HG02678 (cell line): ENCODE data around the gene FKBP2.

ENCODE experiments used
- ATAC-seq: cut with Tn5 transposase; IDR thresholded peaks from one replicate; pipeline ENCODE4 v1.9.1; 2021; ENCODE audit warnings: mild to moderate bottlenecking, moderate library complexity; ENCODE audit not compliant: unreplicated experiment

FKBP2 gene

DNA sequence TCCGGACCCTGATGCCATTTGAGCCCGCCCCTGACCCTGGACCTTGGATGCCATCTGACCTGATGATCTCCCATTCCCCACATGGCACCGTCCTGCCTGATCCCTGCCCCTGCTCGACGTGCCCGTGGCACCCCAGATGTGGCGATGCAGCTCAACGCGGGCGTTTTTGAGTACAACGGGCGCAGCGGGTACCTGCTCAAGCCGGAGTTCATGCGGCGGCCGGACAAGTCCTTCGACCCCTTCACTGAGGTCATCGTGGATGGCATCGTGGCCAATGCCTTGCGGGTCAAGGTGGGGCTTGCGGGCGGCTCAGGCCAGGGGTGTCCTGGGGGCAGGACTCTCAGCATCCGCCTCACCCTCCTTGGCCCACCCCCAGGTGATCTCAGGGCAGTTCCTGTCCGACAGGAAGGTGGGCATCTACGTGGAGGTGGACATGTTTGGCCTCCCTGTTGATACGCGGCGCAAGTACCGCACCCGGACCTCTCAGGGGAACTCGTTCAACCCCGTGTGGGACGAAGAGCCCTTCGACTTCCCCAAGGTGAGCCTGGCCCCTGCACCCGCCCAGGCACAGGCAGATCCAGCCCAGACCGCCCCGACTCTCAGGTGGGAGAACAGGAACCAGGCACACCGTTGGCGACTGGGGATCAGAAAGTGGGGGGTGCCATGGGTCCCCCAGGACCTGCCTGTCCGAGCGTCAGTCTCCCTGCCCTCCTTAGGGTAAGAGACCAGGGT, 21.5 kb downstream of the FKBP2 start:
- ATAC-seq = no peak

DNA sequence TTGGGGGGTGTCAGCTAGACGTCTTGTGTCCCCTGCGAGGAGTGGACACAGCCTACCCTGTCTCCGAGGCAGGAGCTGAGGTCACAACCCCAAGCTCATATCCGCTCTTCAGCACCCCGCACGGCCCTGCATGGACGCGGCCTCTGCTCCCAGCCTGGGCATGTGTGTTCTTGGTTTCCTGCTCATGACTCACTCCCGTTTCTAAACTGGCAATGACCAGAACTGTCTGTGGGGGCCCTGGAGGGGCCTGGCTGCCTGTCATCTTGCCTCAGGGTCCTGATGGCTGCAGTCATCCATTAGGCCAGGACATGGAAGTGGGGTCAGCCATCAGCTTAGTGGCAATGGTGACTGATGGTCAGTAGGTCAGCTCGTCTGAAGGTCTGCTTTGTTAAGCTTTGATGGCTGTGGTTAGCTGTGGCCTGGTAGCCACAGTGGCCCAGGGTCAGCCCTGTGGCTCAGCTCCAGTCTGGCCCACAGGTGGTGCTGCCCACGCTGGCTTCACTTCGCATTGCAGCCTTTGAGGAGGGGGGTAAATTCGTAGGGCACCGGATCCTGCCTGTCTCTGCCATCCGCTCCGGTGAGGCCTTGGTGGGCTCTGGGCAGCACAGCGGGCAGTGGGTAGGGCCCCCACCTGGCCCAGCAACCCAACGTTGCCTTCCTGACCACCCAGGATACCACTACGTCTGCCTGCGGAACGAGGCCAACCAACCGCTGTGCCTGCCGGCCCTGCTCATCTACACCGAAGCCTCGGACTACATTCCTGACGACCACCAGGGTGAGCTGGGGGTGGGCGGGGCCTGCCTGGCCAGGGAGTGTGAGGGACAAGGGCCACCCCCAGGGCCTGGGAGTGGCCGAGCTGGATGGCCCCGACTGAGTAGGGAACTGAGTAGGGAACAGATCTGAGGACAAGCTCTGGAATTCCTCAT, 22.4 kb downstream of the FKBP2 start:
- no peak for ATAC-seq

DNA sequence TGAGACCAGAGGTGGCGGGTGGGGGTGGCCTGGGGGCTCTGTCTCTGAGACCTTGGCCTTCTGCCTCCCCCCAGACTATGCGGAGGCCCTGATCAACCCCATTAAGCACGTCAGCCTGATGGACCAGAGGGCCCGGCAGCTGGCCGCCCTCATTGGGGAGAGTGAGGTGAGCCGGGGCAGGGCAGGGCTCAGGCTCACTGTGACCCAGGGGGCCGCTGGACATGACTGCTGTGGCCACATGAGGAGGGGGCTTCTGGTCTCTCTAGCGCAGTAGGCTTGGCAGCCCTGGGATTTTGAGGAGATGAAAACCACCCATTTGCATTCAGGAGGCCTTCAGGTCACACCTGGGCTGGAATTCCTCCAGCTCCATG, 23.0 kb downstream of the FKBP2 start:
- ATAC-seq = no peak

DNA sequence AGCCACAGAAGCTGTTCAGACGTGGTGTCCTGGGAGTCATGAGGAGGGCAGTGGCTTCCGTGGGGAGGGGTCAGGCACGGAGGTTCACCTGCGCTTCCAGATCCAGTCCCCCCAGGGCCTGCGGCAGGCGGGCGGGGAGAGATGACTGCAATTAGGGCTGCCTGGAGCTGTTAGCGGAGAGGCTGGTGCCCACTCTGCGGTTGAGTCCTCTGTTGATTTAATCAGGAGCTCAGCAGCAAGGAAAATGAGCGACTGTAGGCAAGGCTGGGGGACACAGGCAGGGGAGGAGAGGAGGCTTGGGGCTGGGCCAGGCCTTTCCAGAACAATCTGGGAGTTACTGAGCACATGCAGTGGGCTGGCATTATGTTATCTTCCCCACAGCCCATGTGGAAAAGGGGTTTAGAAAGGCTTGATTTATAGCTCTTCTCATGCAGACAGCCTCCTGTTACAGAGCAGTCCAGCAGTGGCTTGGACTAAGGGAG, 23.5 kb downstream of the FKBP2 start:
- ATAC-seq = no peak

DNA sequence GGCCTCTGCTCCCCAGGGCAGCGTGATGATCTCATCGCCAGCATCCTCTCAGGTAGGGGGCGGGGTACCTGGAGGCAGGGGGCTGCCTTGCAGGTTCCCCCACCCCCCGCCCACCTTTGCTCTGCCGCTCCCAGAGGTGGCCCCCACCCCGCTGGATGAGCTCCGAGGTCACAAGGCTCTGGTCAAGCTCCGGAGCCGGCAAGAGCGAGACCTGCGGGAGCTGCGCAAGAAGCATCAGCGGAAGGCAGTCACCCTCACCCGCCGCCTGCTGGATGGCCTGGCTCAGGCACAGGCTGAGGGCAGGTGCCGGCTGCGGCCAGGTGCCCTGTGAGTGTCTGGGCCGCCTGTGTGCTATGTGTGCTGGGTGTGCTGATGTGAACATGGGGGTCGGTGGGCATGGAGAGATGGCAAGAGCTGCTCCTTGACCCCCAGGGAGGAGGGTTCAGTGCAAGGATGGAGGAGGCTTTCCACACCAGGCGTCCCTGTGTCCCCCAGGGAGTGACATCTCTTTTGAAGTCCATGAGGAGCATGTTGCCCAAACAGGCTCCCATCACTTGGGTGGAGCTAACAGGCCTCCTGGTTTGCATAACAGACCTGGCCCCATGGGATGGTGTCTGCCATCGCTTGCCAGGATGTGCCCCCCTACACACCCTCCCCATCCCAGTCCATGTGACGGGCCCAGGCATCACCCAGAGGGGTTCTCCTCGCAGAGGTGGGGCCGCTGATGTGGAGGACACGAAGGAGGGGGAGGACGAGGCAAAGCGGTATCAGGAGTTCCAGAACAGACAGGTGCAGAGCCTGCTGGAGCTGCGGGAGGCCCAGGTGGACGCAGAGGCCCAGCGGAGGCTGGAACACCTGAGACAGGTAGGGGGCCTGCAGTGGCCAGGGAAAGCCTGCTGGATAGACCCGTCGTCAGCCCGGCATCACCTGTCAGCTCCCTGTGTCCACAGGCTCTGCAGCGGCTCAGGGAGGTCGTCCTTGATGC, 24.6 kb downstream of the FKBP2 start:
- no peak for ATAC-seq

DNA sequence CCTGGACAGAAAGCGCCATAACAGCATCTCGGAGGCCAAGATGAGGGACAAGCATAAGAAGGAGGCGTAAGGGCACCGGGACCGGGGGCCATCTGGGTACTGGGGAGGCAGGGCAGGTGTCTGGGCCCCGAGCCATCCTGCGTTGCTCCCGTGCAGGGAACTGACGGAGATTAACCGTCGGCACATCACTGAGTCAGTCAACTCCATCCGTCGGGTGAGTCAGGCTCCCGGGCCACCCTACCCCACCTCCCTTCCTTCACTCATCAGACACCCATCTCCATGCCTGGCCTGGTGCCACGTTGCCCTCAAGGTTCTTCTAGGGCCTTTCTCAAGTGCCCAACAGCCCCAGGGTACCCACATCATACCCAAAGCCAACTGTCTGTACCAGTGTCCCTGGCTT, 25.4 kb downstream of the FKBP2 start:
- no peak for ATAC-seq

DNA sequence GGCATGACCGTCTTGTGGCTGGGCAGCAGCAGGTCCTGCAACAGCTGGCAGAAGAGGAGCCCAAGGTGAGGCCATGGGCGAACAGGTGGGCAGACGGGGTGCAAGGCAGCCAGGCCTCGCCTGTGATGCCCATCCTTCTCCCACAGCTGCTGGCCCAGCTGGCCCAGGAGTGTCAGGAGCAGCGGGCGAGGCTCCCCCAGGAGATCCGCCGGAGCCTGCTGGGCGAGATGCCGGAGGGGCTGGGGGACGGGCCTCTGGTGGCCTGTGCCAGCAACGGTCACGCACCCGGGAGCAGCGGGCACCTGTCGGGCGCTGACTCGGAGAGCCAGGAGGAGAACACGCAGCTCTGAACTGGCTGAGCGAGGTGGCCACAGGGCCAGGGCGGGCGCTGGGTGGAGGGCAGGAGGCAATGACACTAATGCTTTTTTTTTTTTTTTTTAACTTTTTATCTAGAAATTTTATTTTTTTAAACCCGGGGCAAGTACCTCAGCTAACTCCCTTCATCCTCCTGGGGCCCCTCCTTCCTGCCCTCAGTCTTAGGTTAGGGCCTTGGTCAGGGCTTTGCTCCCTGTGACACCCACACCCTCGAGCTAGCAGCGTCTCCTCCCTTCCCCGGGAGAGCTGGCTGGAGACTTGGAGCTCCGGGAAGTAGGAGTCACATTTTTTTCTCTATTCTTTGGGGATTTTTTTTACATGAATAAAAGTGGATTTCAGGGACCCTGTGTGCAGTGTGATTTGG, 26.5 kb downstream of the FKBP2 start:
- no peak for ATAC-seq

DNA sequence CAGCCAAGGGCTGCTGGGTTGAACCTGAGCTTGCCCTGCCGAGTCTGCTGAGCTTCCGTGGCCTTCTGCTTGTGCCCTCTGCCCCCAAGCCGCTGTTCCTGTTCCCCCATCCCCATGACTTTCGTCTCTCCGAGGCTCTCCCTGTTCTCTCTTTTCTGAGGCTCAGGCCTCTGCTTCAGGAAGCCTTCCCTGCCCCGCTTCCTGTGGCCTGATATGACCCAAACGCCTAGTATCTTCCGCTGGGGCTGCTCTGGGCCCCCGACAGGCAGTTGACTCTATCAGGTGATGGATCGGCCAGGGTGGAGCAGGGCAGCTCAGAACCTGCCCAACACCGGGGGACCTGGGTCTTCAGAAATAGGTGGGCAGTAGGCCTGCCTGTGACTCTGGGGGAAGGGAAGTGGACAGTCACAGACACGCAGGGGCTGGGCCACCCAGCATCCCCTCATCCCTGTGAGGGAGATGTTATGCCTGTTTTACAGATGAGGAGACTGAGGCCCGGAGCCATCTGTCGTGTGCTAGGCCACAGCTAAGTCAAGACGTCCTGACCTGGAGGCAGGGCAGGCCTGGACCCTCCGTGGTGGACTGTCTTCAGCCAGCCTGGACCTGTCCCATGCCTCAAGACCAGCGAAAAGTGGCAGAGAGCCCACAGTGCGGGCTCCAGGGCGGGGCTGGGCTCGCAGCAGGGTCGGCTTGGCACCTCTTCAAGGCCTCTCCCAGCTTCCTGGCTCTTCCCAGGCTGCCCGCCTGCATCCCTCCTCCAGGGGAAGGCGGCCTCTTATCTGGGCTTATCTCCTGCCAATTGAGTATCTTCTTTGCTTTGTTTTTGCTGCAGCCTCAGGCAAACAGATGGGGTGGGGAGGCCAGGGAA, 27.4 kb downstream of the FKBP2 start:
- no peak for ATAC-seq

DNA sequence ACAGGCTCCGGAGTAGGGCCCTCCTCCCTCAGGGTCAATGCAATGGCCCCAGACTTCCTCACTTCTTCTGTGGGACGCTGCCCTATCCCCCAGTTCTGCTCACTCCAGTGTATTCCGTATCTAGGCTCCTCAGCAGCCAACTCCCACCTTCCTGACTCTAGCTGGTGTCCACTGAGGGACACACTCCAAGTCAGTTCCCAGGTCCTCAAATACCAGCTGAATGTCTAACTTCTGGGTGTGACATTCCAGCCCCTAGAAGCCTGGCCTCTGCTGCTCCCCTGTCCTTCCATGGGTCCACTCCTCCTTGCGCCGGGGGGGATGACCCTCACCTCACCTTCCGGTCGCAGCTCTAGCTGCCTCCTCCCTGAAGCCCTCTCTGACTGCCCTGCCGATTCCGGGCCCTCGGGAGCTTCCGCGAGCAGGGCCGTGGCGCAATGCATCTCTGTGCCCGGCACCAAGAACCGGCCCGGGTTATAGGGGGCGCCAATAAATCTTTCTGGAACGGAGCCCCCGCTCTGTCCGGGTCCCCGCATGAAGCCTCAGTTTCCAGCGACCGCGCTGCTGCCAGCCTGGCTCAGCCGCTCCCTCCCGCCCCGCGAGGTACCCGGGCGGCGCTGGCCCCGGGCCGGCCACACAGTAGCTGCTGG, 28.1 kb downstream of the FKBP2 start:
- ATAC-seq = peak; percentile 6

DNA sequence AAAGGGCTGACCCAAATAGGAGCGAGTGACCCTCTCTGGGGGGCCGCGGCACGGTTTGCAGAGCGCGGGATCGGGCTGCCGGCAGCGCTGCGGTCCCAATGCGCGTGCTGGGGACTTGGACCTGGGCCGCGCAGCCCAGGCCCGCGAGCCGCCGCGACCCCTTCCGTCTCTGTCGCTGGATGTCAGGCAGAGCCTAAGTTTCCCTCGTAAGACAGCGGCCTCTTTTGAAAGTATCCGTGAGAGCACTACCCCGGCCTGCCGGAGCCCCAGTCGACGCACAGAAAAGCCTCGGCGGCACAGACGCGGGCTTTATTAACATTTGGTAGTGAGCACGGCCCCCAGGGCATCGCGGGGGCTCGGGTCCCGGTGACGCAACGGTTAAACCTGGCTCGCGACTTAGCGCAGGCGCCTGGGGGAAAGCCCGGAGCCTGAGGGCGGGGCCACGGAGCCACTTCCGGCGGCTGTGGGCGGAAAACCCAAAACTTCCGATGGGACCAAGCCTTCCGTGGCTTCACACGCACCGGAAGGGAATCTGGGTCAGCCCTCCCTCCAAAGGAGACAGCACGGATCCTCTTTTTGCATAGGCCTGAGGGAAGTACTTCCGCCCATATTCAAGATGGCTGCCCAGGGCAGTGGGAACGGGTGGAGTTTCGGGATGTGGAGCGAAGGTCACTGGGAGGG, 28.8 kb downstream of the FKBP2 start:
- peak; percentile 73 for ATAC-seq

DNA sequence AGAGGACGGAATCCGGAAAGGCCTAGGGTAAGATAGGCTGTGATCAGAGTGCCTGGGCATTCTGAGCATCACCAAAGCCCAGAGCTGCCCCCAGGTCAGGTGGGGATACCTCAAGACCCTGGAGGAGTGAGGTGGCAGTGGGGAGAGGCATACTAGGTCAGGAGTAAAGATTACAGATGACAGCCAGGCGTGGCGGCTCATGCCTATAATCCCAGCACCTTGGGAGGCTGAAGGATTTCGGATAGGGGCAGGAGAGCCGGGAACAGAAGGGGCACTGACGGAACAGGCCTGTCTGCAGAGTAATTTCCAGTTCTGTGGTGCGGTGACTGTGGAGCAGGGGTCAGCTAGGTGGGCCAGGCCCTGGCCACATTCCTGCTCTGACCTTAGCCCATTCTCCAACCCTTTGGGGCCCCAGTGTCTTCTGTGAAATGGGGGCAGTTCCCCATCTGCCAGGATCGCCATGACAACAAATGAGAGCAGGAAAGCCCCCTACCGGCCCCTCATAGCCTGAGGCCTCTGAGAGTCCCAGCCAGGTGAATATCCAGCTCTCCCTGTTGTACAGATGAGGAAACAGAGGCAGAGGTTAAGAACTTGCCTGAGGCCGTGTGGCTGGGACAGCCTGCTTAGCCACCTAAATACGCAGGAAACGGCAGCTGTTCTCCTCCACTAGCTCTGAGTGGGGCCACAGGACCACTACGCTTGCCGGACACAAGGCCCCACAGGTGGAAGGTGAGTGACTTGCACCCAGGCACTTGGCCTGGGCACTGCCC, 34.3 kb downstream of the FKBP2 start:
- no peak for ATAC-seq

DNA sequence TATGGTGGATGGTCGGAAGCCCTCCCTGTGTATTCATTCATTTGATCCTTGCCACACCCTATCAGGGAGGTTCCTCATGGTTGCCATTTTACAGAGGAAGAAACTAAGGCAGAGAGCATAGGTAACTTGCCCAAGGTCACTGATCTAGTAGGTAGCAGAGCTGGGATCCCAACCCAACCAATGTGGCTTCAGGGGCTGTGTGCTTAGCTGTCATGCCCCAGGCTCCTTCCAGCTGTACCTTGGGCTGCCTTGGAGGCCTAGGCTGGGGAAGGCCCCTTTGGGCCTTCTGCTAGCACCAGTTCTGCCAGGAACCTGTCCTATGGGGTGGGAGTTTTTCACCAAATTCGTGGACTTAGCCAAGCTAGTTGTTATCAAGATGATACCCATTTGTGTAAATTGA, 34.9 kb downstream of the FKBP2 start:
- ATAC-seq = no peak

DNA sequence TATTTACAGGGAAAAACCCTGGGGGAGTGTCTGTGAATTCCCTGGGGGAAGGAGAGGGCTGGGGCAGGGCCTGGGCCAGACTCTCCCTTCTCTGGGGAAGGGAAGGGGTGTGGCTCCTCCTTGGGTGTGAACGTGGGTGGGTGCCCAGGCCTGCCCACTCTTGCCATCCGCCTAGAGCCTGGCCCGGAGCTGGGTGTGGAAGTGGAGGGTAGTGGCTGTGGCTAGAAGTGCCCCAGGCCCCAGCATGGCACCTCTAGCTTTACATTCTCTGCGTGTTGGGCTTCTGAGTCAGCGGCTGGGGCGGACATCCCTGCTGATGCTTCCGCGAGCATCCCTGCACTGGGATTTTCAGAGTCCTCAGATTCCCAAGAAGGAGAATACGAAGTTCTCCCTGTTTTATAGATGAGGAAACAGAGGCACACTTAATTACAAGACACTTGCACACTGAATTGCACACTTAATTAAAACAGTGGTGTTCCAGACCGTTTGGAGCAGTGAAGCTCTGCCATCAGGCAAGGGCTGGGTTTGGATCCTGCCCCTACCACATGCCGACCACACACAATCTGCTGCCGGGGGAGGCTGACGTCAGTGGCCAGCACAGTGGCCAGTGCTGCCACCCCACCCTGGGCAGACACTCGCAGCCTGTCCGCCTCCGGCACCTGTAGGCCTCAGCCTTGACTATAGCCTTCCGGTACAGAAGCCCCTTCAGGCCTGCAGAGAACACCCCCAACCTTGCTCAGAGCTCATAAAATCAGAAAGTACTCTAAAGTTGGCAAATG, 35.9 kb downstream of the FKBP2 start:
- no peak for ATAC-seq

DNA sequence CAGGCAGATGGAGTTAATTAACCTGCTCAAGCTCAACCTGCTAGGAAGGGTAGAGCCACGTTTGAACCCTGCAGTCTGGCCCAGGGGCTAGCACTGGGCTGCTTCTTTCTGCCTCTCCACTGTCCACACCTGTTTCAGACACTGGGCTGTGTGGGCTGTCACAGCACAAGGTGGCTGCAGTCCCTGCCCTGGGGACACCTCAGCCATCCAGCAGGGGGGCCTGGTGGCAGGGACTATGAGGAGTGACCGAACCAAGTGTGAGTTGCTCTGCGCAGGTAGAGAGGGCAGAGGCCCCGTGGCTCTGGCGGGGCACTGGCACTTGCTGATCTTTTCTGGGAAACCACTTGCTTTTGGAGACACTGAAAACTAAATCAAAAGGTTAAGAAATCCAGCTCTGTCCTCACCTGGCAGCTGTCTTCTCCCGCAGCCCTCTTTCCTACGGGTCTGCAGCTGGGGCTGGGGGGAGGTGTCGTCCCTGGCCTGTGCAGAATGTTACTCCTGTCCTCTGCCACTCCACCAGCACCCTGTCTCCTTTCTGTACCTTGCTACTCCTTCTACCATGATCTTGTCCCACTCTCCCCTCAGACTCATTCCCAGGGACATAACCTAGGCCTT, 37.8 kb downstream of the FKBP2 start:
- no peak for ATAC-seq

DNA sequence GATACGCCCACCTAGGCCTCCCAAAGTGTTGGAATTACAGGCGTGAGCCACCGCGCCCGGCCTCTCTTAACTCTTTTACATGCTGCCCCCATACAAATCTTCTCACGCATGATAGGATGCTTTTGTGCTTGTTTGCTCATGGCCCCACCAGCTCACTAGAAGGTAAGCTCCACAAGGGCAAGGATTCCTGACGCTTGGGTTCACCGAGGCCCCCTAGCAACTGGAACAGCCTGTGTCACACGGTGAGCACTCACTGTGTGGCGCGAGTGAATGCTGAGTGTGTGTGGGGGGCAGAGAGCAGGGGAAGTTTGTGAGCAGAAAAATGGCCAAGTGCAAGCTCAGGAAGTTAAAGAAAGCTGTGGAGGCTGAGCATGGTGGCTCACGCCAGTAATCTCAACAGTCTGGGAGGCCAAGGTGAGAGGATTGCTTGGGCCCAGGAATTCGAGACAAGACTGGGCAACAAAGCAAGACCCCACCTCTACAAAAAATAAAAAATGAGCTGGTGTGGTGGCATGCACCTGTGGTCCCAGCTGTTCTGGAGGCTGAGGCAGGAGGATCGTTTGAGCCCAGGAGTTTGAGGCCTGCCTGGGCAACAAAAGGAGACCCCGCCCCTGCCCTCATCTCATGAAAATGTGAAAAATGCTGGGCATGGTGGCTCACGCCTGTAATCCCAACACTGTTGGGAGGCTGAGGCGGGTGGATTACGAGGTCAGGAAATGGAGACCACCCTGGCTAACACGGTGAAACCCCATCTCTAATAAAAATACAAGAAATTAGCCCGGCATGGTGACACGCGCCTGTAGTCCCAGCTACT, 41.3 kb downstream of the FKBP2 start:
- no peak for ATAC-seq
